Stomach (tissue), 4 donors: ENCODE results near the gene ATOH7.

Source experiments
- CTCF ChIP-seq, 7 experiments: fragments of 450-650 bp in 4 of 7; fragments of 200-600 bp in 3 of 7; sonication (generic) in 3 of 7; IDR thresholded peaks; one replicate each; pipeline ENCODE4 v1.5.1; 2016 to 2019; ENCODE audit warnings: antibody characterized with exemption in 7 of 7, control low read depth in 2 of 7, mild to moderate bottlenecking in 1 of 7
- POLR2A ChIP-seq, 4 donors: fragments of 450-650 bp; IDR thresholded peaks; one replicate each; pipeline ENCODE4 v1.6.1; 2016; ENCODE audit warnings: antibody characterized with exemption in 4 of 4, control low read depth in 2 of 4, mild to moderate bottlenecking in 1 of 4, moderate library complexity in 1 of 4

- TF ChIP-seq POLR2A (IDR thresholded peaks at IDR 0.05) (no peak), CTCF (IDR thresholded peaks at IDR 0.05) (no peak)
Observed at GRCh38 chr10:68275600-68276126, 43.8 kb upstream of the ATOH7 start.
